Endothelial cell of umbilical vein (primary cell): ENCODE measurements around the gene ZNF649. TPM values are rescaled to one million over a fixed set of nuclear protein-coding genes. Genes with fewer than 3 reads are reported as not detected.

Experiments used
- BruUV-seq: library from RNA; stranded (reverse); fragments of 400-500 nt; replicated peaks from 2 replicates; lab custom pipeline; 2021; lab: Mats Ljungman, UMichigan
- CTCF ChIA-PET: fragments of 300-600, 350-600 bp; sonication (Branson Sonifier 250); formaldehyde crosslinking; loops from one replicate; lab custom pipeline; 2021; ENCODE audit warnings: antibody characterized with exemption, inconsistent platforms; lab: Charles Lee
- POLR2A ChIA-PET: fragments of 300-600, 350-600 bp; sonication (Branson Sonifier 250); formaldehyde crosslinking; loops from one replicate; lab custom pipeline; 2021; ENCODE audit warnings: antibody characterized with exemption, inconsistent platforms; lab: Charles Lee
- DNase-seq: peaks from one replicate; pipeline ENCODE4 v3.0.0-alpha.2; 2011; ENCODE audit warnings: low read depth, low spot score
- FAIRE-seq: peaks from 2 replicates; lab custom pipeline; 2011; peaks lifted over from hg19 to GRCh38; lab: Jason Lieb, UNC
- H2AFZ ChIP-seq: 2 replicates; pipeline ENCODE4 v1.6.0; 2012; ENCODE audit warnings: low read depth, low read length, control low read depth, inconsistent platforms
- H3K27ac ChIP-seq: 2 replicates; pipeline ENCODE4 v1.5.1; 2011; ENCODE audit warnings: low read depth, mild to moderate bottlenecking, control low read depth, low read length, moderate library complexity; ENCODE audit not compliant: insufficient read depth
- H3K27me3 ChIP-seq, 2 experiments: 2 replicates each; pipeline versions ENCODE4 v1.6.0 to v1.6.1; 2011; ENCODE audit warnings: low read length in 2 of 2, mixed read lengths in 1 of 2; ENCODE audit not compliant: control insufficient read depth in 2 of 2, insufficient read depth in 2 of 2
- H3K36me3 ChIP-seq, 2 experiments: 2 replicates in 1 of 2; 3 replicates in 1 of 2; pipeline ENCODE4 v1.5.1; 2011; ENCODE audit warnings: low read length in 2 of 2, mild to moderate bottlenecking in 1 of 2, moderate library complexity in 1 of 2; ENCODE audit not compliant: control insufficient read depth in 2 of 2, insufficient read depth in 2 of 2; ENCODE audit errors: extremely low read depth in 1 of 2
- H3K4me1 ChIP-seq: 3 replicates; pipeline ENCODE4 v1.5.1; 2011; ENCODE audit warnings: mild to moderate bottlenecking, low read length; ENCODE audit not compliant: control insufficient read depth, insufficient read depth; ENCODE audit errors: extremely low read depth
- H3K4me2 ChIP-seq: 2 replicates; pipeline ENCODE4 v1.6.1; 2011; ENCODE audit warnings: low read length, control low read depth, mixed read lengths; ENCODE audit not compliant: insufficient read depth
- H3K4me3 ChIP-seq, 3 experiments: fragments of 200-600 bp in 1 of 3; sonication (generic), shearing (Covaris generic) in 1 of 3; replicated peaks in 1 of 3; 2 replicates each; pipeline ENCODE4 v1.5.1; 2011 to 2016; ENCODE audit warnings: control low read depth in 3 of 3, low read length in 3 of 3, mild to moderate bottlenecking in 2 of 3, inconsistent platforms in 1 of 3, low read depth in 1 of 3, moderate library complexity in 1 of 3; ENCODE audit not compliant: insufficient read depth in 1 of 3
- H3K79me2 ChIP-seq: 2 replicates; pipeline ENCODE4 v1.6.0; 2012; ENCODE audit warnings: low read length, inconsistent platforms; ENCODE audit not compliant: control insufficient read depth, insufficient read depth
- H3K9ac ChIP-seq: replicated peaks from 2 replicates; pipeline ENCODE3; 2011; ENCODE audit warnings: low read length, control low read depth; ENCODE audit not compliant: insufficient read depth; ENCODE audit errors: extremely low read depth
- H3K9me1 ChIP-seq: replicated peaks from 3 replicates; pipeline ENCODE4 v1.6.0; 2011; ENCODE audit warnings: mild to moderate bottlenecking, low read length; ENCODE audit not compliant: control insufficient read depth, insufficient read depth; ENCODE audit errors: extremely low read depth
- H3K9me3 ChIP-seq: replicated peaks from 2 replicates; pipeline ENCODE4 v1.5.1; 2012; ENCODE audit warnings: low read length, inconsistent platforms; ENCODE audit not compliant: control insufficient read depth, insufficient read depth
- H4K20me1 ChIP-seq: replicated peaks from 2 replicates; pipeline ENCODE3; 2011; ENCODE audit warnings: mild to moderate bottlenecking, low read length; ENCODE audit not compliant: control insufficient read depth, insufficient read depth; ENCODE audit errors: extremely low read depth
- EZH2 ChIP-seq: IDR thresholded peaks from 2 replicates; pipeline ENCODE4 v1.6.1; 2012; ENCODE audit warnings: borderline replicate concordance, low read depth, mild to moderate bottlenecking, moderate library complexity, low read length, inconsistent platforms; ENCODE audit not compliant: severe bottlenecking
- FOS ChIP-seq: IDR thresholded peaks from 2 replicates; pipeline ENCODE4 v1.6.1; 2011; ENCODE audit warnings: mild to moderate bottlenecking, low read length, moderate library complexity, borderline replicate concordance; ENCODE audit not compliant: insufficient read depth
- GATA2 ChIP-seq: IDR thresholded peaks from 2 replicates; pipeline ENCODE4 v1.7.0; 2011; ENCODE audit warnings: low read depth, mild to moderate bottlenecking, moderate library complexity, mixed read lengths, low read length; ENCODE audit not compliant: insufficient read length, insufficient read depth
- JUN ChIP-seq: IDR thresholded peaks from 2 replicates; pipeline ENCODE4 v1.6.1; 2011; ENCODE audit warnings: borderline replicate concordance, low read depth; ENCODE audit not compliant: insufficient read length, insufficient read depth
- MYC ChIP-seq: IDR thresholded peaks from one replicate; pipeline ENCODE4 v1.6.1; 2011; ENCODE audit warnings: mild to moderate bottlenecking, low read depth, low read length
- POLR2A ChIP-seq: IDR thresholded peaks from 2 replicates; pipeline ENCODE4 v1.6.1; 2012; ENCODE audit warnings: low read depth, mild to moderate bottlenecking, control low read depth, low read length
- POLR2AphosphoS5 ChIP-seq: IDR thresholded peaks from 2 replicates; pipeline ENCODE4 v1.6.1; 2012; ENCODE audit warnings: low read depth, mild to moderate bottlenecking, control low read depth, low read length, moderate library complexity; ENCODE audit not compliant: insufficient read depth
- dilution Hi-C: fragments of 300-500 bp; cut with MboI; formaldehyde crosslinking; loops from one replicate; pipeline ENCODE4 v1.15.0; 2019; ENCODE audit warnings: low sequenced_read_pairs; ENCODE audit not compliant: extremely low pct_ligation_motif_present
- intact Hi-C: fragments of 100-400 bp; cut with micrococcal nuclease; formaldehyde crosslinking; loops from one replicate; pipeline ENCODE4 v1.10.0; 2022
- polyA plus RNA-seq, 4 experiments: library from polyadenylated mRNA; depleted of rRNA in 3 of 4; stranded (reverse) in 3 of 4; unstranded in 1 of 4; fragments of >200 nt; gene quantifications; 2 replicates each; pipeline versions ENCODE4 v1.2.1 to v1.2.3, GENCODE V29; 2011 to 2012; ENCODE audit warnings: missing spikeins in 1 of 4
- total RNA-seq: library from RNA; stranded (reverse); gene quantifications from 2 replicates; pipeline ENCODE4 v1.2.3, GENCODE V29; 2021
- TF ChIP-seq, protein P1 (sequence below): IDR thresholded peaks from 2 replicates; pipeline ENCODE4 v1.6.1; 2011; ENCODE audit not compliant: insufficient read depth, insufficient read length
- TF ChIP-seq, protein P2 (sequence below), 2 donors: IDR thresholded peaks; 1 replicate in 1 of 2; 2 replicates in 1 of 2; pipeline ENCODE4 v1.5.1; 2011; ENCODE audit warnings: low read length in 2 of 2, mild to moderate bottlenecking in 2 of 2, moderate library complexity in 2 of 2, control low read depth in 1 of 2, inconsistent platforms in 1 of 2, low read depth in 1 of 2; ENCODE audit not compliant: insufficient read depth in 1 of 2; ENCODE audit errors: extremely low read depth in 1 of 2

Gene ZNF649
- total and polyA plus RNA-seq, 2 donors (not counting 3 experiments of a cell fraction or from before 2014, with no cell fraction given), result 2.0 to 8.6 TPM

DNA sequence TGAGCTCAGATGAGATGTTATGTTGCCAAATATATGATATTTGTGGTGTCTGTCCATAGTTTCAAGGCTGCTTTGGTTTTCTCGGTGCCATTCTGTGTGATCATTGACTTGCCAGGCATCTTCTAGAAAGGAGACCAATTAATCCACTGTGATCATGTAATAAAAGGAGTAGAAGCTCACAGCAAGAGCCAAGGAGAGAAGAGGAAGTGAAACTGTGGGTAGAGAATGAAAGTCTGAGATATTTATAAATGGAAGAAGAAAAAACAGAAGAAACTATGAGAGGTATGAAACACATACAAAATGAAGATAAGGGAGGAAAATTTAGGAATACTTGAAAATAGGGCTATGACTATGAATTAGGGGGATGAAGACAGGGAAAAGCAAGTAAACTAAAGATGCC, 11.3 kb upstream of the ZNF649 start:
- Histone ChIP-seq H3K4me3 (no peak overlapping the region), H3K4me1 (no peaks in the 10 kb centered on the region), H4K20me1 (no peaks in the 10 kb centered on the region), H3K9me1 (no peaks in the 10 kb centered on the region), H3K9ac (no peak overlapping the region), H3K4me2 (no peak overlapping the region), H3K27ac (no peak overlapping the region), H3K79me2 (no peaks in the 10 kb centered on the region), H3K9me3 (peaks cover 21% of the 10 kb centered on the region), H3K36me3 (no peaks in the 10 kb centered on the region), H2AFZ (no peak overlapping the region), H3K27me3 (no peaks in the 10 kb centered on the region)
- CTCF ChIA-PET, result no interaction called here
- POLR2A ChIA-PET, result no interaction called here
- intact Hi-C loops, result no loop called here
- DNase-seq, result no peak
- dilution Hi-C loops, result no loop called here
- no TSS peak for BruUV-seq
- no peak for FAIRE-seq
- TF ChIP-seq GATA2 (no peak), JUN (no peak), POLR2A (no peak), FOS (no peak), POLR2AphosphoS5 (no peak)
- TF ChIP-seq, protein P1, sequence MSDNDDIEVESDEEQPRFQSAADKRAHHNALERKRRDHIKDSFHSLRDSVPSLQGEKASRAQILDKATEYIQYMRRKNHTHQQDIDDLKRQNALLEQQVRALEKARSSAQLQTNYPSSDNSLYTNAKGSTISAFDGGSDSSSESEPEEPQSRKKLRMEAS, result no peak

DNA sequence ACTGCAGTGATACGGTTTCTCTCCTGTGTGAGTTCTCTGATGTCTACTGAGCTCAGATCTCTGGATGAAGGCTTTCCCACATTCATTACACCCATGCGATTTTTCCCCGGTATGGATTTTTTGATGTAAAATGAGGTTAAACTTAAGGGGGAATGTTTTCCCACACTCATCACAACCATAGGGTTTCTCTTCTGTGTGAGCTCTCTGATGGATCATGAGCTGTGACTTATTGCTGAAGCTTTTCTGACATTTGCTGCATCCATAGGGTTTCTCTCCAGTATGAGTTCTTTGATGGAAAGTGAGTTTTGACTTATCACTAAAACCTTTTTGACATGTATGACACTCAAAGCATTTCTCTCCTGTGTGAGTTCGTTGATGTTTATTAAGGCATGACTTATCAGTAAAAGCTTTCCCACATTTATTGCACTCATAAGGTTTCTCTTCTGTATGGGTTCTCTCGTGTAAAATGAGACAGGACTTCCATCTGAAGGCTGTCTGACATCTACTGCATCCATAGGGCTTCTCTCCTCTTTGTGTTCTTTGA, 10.6 kb upstream of the ZNF649 start:
- POLR2A ChIA-PET, result no interaction called here
- FAIRE-seq, result no peak
- intact Hi-C loops (no loop called here), dilution Hi-C loops (no loop called here)
- BruUV-seq, result no TSS peak
- Histone ChIP-seq H3K36me3 (no peaks in the 10 kb centered on the region), H3K9ac (no peak overlapping the region), H3K27ac (no peak overlapping the region), H3K4me3 (no peak overlapping the region), H4K20me1 (no peaks in the 10 kb centered on the region), H3K4me2 (no peak overlapping the region), H3K27me3 (no peaks in the 10 kb centered on the region), H3K9me3 (peaks cover 19% of the 10 kb centered on the region), H2AFZ (no peak overlapping the region), H3K4me1 (no peaks in the 10 kb centered on the region), H3K79me2 (no peaks in the 10 kb centered on the region), H3K9me1 (no peaks in the 10 kb centered on the region)
- DNase-seq, result no peak
- CTCF ChIA-PET, result no interaction called here
- TF ChIP-seq EZH2 (no peak), MYC (no peak), JUN (no peak), GATA2 (no peak), POLR2A (no peak), POLR2AphosphoS5 (no peak), FOS (no peak)
- TF ChIP-seq, protein P2, sequence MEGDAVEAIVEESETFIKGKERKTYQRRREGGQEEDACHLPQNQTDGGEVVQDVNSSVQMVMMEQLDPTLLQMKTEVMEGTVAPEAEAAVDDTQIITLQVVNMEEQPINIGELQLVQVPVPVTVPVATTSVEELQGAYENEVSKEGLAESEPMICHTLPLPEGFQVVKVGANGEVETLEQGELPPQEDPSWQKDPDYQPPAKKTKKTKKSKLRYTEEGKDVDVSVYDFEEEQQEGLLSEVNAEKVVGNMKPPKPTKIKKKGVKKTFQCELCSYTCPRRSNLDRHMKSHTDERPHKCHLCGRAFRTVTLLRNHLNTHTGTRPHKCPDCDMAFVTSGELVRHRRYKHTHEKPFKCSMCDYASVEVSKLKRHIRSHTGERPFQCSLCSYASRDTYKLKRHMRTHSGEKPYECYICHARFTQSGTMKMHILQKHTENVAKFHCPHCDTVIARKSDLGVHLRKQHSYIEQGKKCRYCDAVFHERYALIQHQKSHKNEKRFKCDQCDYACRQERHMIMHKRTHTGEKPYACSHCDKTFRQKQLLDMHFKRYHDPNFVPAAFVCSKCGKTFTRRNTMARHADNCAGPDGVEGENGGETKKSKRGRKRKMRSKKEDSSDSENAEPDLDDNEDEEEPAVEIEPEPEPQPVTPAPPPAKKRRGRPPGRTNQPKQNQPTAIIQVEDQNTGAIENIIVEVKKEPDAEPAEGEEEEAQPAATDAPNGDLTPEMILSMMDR (IDR thresholded peaks at IDR 0.05; ENCODE audit: extremely low read depth in 1 of 2, insufficient read depth in 1 of 2, low read depth in 1 of 2, low read length in 2 of 2), result no peak
